Hindlimb muscle (tissue), 1 donor: ENCODE measurements around the gene ETS1. TPM values are rescaled to one million over a fixed set of nuclear protein-coding genes. Genes with fewer than 3 reads are reported as not detected.

Source experiments
- DNase-seq: peaks from one replicate; pipeline ENCODE4 v3.0.0-alpha.2; 2013
- polyA plus RNA-seq: library from polyadenylated mRNA; unstranded; fragments of 120-200 nt; gene quantifications from one replicate; pipeline ENCODE4 v1.2.1, GENCODE V29; 2013; ENCODE audit not compliant: insufficient read length

Gene ETS1
- polyA plus RNA-seq, 1 donor, result 52.4 TPM

DNA sequence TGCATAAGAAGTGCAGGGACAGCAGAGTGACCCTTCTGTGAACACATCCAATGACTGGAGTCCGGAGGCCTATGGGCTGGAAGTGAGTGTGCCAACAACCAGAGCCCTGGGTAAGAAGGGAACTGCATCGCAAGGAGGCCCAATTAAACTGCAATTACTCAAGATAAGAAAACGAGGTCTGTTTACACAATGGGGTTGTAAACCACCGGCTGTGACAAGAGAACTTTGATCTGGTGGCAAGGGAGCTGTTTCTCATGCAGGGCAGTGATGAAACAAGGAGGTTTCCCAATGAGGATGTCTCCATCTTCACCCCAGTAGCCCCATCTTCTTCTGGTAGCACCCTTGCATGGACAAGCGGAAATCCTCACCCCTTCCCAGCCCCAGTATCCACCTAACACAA lies 21.5 kb downstream of the ETS1 start:
- DNase-seq, result no peak

DNA sequence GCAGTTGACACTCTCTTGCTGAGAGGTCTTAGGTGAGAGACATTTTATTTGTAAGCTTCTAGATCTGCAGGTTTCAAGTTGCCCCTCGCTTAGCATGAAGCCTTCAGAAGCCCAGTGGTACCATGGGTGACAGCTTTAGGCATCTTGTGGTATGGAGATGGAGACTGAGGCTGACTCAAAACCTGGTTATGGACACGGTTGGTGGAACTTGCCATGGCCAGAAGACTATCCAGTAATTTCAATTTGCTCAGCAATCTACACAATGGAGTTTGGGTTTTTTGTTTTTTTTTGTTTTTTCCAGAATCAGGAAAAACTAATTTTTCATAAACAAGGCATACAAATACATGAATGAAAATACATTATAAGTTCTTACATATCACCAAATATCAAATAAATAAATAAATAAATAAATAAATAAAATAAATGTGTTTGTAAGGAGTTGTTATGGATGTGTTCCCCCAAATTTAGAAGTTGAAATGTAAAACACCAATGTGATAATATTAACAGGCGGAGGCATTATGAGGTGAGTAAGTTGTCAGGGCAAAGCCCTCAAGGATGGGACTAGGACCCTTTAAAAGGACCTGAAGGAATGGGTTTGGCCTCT lies 22.6 kb downstream of the ETS1 start:
- DNase-seq, result no peak

DNA sequence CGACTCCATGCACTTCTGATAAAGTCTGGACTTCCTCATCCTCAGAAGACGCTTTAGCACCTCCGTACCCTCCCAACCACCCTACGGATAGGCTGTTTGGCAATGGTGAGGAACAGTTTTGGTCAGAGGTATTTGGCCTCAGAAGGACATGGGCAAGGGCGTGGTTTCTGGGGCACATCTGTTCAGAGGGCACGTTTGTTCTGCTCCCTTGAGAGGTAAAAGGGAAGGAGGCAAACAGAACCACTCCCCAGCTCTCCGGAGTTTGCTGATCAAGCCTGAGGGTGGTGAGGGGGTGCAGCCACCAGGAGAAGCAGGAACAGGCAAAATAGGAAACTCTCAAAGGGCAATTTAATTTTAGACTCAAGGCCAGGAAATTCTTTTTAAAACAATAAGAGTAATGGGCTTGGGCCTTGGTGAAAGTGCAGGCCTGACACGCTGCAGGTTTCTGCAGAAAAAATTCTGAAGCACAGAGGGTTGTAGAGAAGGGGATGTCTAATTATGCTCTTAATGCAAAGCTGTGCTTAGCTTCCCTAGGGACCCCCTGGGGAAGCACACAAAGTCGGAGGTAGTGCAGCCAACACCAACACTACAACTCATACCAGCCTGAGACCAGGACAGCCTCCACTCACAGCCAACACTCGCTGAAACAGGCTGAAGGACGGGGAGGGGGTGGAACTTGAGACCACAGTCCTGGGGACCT lies 23.3 kb downstream of the ETS1 start:
- no peak for DNase-seq

DNA sequence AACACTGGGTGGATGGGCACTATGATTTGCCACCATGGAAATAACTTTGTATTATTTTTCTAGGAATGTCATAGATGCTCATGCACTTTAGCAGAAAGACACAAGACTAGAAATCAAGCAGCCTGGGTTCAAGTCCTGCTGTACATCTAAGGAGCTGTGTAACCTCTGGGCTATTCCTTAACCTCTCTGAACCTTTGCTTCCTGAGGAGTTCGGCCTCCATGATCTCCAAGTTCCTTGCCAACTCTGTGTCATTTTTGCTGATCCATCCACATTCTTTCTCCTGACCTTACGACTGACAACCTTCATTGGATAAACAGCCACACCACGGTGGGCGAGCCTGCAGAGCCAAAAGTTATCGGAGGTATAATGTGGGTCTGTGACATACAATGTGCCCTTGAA lies 24.1 kb downstream of the ETS1 start:
- DNase-seq, result no peak

DNA sequence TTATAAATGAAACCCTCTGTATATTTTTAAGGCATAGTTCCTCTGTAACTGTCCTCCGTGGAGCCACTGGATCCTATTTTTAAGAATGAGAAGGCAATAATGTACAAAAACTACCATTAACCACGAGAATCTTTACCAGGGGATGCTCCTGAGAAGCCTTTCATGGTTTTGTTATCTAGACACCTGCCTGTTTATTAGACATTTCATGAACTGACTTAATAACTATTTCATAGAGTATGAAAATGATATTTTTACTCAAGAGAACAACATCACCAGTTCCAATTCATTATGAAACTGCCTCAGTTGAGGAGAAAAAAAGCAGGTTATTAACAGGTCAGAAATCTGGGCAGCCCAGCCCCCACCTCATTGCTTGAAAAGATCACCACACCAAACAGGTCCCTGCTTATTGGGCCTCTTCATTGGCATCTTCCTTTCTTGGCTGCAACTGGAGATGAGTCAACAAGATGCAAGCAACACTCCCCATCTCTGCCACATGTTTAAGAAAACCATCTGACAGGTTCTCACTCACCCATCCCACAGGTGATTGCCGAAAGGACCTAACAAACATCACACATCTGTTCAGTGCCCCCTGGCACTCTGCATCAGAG lies 27.8 kb downstream of the ETS1 start:
- DNase-seq, result no peak

DNA sequence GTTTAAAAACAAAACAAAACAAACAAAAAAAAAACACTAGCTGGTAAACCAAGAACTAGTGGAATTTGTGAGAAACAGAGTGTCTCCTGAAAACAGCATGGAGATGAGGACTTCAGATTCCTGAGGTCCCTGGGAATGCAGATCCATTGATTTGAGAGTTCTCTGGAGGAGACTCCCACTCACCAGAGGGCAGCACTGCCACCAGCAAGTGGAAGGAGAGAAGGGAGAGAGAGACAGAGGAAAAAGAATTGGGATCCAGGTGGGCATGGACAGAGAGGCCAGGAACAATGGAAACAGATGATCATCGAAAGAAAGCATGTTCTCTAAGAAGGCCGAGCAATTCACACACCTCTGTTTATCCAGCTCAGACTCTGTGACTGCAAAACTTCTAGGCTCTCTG lies 31.8 kb downstream of the ETS1 start:
- no peak for DNase-seq

DNA sequence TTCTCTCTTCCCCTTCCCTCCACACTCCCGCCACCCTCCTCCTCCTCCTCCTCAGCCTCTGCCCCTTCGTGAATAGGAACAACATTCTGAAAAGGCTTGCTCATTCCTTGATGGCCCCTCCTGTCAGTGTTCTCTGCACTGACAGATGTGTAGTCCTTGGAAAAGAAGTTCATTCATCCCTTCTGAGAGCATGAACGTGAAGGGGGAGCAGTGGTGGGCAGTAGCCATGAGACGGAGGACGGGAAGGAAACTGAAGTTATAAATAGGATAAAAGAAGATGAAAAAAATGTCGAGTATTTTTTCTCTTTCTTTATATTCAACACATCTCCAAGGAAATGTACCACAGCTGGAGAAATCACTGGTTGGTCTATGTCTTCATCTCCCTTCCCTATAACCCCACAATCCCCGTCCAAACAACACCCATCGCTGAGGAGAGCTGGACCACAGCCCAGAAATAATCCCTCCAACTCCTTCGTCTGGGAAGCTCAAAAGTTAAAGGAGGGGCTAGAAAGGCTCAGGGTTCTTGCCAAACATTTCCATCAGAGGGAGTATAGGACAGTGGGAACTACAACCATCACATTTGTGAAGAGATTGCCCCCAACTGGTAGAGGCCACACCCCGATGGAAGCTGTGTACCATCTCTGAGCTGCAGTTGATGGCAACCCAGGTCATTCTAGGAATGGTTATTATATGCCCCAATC lies 33.5 kb downstream of the ETS1 start:
- peak; percentile 78 for DNase-seq

DNA sequence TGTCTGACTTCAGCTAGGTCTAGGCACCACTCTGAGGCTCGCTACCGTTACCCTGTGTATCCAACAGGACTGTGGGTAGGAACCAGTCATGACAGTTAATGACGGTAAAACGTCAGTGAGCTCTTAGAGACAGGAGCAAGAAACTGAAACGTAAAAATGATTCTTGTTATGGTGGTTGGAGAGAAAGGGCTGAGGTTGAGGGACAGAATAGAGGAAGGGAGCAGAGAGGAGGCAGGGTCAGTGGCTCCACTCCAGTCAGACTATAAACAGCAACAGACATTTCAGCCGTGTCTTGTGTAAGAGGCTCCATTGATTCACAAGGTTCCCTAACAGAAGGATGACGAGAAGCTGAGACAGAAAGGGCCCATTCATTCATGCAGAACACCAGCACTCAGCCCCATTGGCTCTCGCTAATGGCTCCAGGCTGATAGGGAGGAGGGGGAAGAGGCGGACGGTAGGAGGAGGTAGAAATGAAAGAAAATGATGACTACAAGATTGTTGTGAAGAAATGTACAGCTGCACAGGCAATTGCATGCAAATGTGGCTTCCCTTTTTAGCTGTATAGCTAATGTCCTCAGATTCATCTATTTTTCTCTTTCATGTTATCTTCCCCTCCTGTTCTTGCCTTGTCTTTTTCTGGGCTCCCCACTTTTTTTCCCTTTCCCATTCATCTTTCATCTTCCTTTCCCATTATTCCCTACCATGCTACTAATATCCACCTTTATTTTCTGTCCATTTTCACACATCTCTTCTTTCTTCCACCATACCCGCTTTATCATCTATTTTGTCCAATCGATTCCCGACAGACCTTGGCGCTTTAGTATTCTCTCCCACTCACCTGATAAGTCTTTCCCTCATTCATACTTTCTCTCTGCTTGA lies 34.3 kb downstream of the ETS1 start:
- no peak for DNase-seq

DNA sequence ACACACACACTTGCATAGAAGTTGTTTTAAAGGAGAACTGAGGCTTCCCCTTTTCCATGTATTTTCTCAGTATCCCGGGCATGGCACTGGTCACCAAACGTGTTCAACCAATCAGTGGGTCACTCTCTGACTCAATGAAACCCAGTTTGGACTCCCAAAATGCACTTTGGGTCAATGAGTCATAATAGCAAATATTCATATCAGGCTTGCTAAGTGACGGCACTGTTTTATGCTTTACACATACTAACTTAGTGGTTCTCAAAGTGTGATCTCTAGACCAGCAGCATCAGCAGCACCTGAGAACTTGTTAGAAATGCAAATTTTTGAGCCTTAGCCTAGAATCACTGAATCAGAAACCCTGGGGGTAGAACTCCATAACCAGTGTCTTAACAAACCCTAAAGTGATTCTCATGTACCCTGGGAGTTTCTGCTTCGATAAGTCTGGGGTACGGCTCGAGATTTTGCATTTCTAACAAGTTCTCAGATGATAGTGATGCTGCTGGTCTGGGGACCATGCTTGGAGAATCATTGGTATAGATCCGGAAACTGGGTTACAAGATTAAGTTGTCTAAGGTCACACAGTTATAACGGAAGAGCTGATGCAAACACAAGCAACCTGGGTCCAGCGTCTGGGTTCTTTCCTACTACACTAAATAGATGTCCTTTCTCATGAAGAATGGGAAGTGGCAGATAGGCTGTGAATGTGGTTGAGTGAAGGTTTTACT lies 35.6 kb downstream of the ETS1 start:
- no peak for DNase-seq

DNA sequence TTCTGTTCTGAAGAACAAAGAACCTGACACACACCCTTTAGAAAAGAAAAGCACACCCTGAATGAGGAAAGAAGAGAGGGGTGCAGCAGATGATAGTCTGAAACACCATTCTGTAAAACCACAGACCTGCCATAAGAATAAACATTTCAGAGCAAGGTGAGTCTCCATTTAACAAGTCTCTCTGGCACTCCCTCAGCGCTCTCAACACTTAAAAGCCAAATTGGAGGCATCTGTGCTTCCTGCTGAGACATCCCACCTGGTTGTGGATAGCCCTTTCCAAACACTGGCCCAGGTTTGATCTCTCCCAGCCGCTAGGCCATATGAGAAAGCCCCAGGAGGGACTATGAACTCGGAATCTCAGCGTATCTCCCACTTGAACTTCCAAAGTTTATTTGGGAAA lies 36.3 kb downstream of the ETS1 start:
- DNase-seq, result no peak

DNA sequence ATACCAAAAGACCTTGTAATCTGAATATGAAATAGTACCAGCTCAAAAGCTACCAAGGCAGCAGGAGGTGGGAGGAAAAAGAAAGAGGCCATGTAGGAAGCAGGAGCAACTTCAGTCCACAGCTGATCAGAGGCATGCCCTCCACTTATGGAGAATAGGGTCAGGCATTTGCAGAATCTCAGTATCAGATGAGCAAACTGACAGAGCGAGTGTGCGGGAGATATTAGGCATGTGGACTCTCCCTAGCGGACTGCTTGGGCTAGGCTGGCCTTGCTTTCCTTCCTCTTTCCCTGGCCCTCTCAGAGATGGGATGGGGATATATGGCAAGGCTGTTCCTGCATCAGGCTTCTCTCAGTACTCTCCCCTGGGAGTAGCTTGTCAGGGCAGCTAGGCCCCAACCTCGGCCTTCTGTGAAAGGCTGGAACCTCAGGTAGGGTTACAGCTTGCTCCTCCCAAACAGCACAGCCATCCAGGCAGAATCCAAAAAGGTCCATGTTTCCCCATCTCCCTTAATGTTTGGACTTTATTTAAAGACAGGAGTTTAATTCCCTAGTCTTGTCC lies 37.0 kb downstream of the ETS1 start:
- DNase-seq, result no peak

DNA sequence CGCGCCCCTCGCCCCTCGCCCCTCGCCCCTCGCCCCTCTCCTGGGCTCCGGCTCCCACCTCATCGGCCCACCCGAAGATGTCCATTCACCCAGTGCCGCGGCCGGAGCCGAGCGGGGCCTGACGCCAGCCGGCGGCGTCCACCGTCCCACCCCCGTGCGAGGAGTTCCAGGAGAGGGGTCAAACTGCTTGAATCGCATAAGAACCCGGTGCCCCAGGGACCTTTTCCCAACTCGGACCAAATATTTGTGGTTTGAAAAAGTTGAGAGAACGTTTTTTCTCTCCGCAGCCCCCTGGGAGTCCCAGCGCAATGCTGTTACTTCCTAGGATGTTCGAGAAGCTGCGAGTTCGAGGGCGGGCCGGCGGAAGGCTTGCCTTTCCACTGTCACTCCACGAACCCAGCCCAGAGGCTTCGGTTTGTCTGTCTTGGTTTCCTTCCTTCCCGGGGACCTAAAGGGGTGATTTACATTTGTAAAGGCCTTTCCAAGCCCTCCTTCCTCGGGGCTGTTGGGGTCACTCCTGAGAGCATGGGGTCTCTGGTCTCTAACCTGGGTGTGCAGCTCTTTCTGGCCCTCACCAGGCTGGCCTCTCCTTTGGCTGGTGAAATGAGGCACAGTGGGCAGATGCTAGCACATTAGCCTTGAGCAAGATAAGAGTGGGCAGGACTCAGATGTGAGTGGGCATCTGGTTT lies 38.0 kb downstream of the ETS1 start:
- peak; percentile 63 for DNase-seq

DNA sequence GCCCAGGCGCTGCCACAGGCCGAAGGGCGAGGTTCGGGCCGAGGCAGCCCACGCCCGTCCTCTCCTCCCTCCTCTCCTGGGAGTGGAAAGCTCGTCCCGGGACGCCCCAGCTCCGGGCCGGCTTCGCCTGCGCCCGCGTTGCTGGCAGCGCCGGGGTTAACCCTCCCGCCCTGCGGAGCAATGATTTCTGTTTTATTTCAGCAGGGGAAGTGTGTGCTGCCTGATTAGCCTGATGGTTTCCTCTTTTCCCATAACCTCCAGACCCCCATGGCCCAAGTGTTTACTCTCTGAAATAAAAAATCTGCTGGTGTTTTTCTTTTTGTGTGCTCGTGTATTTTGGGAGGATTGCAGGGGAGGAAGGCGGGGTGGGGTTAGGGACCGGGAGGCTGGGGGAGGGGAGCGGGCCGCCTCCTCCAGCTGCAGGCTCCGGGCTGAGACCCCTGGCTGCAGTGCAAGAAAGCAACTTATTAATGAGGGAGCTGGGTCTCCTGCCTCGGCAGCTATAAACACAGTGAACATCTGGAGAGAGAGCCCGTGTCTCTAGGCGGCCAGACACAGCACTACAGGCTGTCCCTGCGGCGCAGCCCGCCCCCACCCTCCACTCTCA lies 38.6 kb downstream of the ETS1 start:
- peak; percentile 82 for DNase-seq

DNA sequence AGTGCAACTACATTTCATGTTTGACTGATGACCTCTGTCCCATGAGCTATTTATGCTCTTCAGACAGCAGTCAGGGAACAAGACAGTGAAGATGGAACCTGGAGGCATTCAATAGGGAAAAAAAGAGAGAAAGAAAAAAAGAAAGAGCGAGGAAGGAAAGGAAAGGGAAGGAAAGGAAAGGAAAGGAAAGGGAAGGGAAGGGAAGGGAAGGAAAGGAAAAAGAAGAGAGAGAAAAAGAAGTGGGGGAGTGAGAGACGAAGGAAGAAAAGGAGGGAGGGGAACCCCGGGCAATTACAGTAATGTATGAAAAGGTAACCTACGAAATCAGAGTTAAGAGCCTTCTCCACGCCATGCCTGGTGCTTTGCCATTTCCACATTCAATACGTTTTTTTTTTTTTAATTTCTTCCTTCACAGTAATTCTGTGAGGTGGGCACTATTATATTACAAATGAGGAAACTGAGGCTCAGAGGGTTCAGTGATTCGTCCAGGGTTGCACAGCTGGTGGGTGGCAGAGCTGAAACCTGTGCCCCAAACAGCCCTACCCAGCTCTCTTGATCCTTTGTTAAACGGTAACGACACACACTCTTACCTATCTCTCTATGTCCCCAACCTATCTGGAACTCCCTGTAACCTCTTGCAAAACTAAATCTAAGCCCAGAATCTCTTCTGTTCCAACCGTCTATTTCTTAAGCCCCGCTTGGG lies 39.3 kb downstream of the ETS1 start:
- no peak for DNase-seq

DNA sequence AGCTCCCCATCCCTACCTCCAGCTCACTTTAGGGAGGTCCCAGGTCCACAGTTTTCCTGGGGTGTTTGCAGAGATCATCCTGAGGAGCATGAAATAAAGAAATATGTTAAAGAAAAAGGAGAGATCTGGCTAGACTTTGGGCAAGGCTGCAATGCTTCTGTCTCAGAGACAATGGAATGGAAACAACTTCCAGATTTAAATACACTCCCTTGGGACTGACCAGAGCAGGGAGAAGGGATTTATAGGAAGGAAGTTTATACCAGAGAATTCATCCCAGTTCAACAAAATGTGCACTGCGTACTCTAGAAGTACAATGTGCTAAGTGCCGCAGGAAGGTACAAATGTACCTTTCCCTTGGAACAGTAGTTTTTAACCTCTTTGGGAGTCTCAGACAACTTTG lies 40.4 kb downstream of the ETS1 start:
- DNase-seq, result no peak

DNA sequence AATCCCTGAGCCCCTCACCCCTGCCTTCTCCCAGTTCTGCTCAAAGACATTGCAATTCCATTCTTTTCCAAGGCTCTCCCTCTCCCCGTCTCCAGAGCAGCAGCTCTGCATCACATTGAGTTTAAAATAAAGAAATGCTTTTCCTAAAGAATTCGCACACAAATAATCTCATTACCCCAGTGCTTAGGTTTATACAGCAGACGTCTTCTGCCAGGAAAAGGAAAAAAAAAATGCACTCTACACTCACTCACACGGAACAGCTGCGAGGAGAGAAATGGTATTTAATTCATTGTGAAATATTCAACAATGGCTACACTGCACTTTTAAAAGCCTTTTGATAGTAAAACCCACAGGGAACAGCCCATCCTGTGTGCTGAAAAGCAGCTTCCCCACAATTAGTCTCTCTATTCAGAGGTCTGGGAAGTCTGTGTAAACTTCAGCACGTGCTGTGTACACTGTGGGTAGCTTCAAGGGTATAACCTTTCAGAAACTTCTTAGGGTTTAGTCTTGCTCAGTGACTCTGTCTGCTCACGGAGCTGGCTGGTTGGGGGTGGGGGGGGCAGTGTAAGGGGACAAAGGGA lies 42.8 kb downstream of the ETS1 start:
- DNase-seq, result no peak

DNA sequence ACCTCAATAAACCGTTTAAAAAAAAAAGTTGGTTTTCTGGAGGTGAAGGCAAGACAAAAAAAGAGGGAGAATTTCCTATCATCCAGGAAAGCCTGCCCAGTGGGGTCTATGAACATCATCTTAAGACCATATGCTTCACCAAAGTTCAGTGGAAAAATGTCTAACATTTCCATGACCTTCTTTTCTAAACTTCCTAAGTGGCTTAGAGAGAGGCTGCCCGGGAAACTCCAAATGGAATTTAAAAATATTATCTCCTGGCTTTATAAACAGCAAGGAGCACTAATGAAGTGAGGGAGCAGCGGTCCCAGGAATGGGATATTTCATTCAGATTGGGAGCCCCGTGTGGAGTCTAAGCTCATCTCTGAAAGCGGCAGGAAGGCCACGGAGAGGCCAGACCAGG lies 46.9 kb downstream of the ETS1 start:
- no peak for DNase-seq

DNA sequence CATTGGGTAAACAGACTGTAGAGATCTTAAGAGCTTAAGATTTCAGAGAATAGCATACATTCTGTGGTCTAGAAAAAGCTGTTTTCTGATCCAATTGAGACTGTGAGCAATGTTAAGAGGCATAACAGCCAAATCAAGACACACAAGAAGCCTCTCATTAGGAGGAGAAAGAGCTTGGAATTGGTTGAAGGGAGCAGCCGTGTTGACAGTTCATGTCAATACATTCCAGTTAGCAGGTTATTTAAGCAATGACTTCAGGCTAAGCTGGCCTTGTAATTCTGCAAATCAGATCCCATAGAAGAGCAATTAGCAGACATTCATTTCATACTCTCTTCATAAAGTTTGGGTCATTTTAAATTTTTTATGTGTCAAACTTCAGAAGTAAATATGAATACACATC lies 50.9 kb downstream of the ETS1 start:
- DNase-seq, result no peak
